SK-N-SH (cell line): ENCODE data around the gene VPS35L.

ENCODE experiments used
- CHD2 ChIP-seq: fragments of 150-350 bp; IDR thresholded peaks from 2 replicates; pipeline ENCODE4 v1.6.1; 2018; ENCODE audit warnings: low read length; ENCODE audit not compliant: partially characterized antibody
- FOSL2 ChIP-seq: IDR thresholded peaks from 2 replicates; pipeline ENCODE4 v1.4.0; 2012; ENCODE audit warnings: low read depth, mild to moderate bottlenecking, moderate library complexity, borderline replicate concordance
- GATA2 ChIP-seq: sonication (generic); formaldehyde crosslinking; IDR thresholded peaks from 2 replicates; pipeline ENCODE4 v1.5.0; 2020; ENCODE audit warnings: mild to moderate bottlenecking, missing genetic modification reagents
- JUND ChIP-seq: IDR thresholded peaks from 2 replicates; pipeline ENCODE4 v1.4.0; 2012
- MXI1 ChIP-seq: IDR thresholded peaks from 2 replicates; pipeline ENCODE4 v1.6.1; 2012; ENCODE audit warnings: mild to moderate bottlenecking, low read depth, low read length, improper control_type of control experiment
- POLR2AphosphoS5 ChIP-seq: IDR thresholded peaks from 2 replicates; pipeline ENCODE4 v1.6.1; 2012; ENCODE audit warnings: low read depth, low read length
- RAD21 ChIP-seq: IDR thresholded peaks from 2 replicates; pipeline ENCODE4 v1.6.1; 2012; ENCODE audit warnings: mild to moderate bottlenecking, low read length
- TF ChIP-seq, protein P1 (sequence below): fragments of 200-600 bp; sonication (generic); IDR thresholded peaks from 2 replicates; pipeline ENCODE4 v1.6.1; 2017; ENCODE audit warnings: antibody characterized with exemption, mild to moderate bottlenecking, moderate library complexity
- TF ChIP-seq, protein P2 (sequence below): IDR thresholded peaks from 2 replicates; pipeline ENCODE4 v1.6.1; 2012; ENCODE audit warnings: mild to moderate bottlenecking, low read depth, low read length, moderate library complexity
- TF ChIP-seq, protein P3 (sequence below): IDR thresholded peaks from 2 replicates; pipeline ENCODE4 v1.4.0; 2012; ENCODE audit warnings: low read depth, borderline replicate concordance
- TF ChIP-seq, protein P4 (sequence below): fragments of 150-350 bp; IDR thresholded peaks from 2 replicates; pipeline ENCODE4 v1.6.1; 2017; ENCODE audit warnings: antibody characterized with exemption, low read length, low read depth, borderline replicate concordance

DNA sequence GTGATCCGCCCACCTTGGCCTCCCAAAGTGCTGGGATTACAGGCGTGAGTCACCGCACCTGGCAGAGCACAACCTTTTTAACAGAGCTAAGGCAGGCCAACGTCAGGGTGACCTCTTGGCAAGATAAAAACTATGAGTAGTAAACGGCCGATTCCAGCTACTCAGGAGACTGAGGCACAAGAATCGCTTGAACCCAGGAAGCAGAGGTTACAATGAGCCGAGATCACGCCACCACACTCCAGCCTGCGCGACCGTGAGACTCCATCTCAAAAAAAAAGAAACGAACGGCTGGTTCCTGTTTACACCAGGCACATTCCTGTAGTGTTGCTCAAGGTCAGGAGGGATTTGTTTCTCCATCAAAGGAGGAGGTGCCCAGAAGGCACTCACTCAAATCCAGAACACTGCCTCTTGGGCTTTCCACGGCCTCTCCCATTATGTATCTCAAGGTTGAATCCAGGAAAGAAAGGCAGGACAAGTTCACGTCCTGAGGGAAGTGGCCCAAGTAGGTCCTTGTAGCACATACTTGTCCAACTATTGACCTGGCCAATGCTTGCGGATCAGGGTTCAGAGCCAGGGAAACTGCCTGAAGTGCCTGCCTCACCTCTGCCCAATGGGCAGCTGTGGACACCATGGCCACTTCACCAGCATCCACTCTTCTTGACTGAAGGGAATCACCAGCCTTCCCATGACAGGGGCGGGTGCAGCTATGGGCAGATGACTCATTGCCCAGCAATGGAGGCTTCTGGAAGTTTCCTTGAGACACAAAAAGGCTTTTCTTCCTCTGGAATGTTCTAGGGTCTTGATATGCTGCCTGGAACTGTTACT, 149.0 kb downstream of the VPS35L start:
- no peak for TF ChIP-seq RAD21
- TF ChIP-seq MXI1, result no peak
- TF ChIP-seq POLR2AphosphoS5, result no peak
- no peak for TF ChIP-seq GATA2 (CRISPR knock-in tag)
- TF ChIP-seq, protein P1, sequence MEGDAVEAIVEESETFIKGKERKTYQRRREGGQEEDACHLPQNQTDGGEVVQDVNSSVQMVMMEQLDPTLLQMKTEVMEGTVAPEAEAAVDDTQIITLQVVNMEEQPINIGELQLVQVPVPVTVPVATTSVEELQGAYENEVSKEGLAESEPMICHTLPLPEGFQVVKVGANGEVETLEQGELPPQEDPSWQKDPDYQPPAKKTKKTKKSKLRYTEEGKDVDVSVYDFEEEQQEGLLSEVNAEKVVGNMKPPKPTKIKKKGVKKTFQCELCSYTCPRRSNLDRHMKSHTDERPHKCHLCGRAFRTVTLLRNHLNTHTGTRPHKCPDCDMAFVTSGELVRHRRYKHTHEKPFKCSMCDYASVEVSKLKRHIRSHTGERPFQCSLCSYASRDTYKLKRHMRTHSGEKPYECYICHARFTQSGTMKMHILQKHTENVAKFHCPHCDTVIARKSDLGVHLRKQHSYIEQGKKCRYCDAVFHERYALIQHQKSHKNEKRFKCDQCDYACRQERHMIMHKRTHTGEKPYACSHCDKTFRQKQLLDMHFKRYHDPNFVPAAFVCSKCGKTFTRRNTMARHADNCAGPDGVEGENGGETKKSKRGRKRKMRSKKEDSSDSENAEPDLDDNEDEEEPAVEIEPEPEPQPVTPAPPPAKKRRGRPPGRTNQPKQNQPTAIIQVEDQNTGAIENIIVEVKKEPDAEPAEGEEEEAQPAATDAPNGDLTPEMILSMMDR, result no peak
- TF ChIP-seq, protein P2, sequence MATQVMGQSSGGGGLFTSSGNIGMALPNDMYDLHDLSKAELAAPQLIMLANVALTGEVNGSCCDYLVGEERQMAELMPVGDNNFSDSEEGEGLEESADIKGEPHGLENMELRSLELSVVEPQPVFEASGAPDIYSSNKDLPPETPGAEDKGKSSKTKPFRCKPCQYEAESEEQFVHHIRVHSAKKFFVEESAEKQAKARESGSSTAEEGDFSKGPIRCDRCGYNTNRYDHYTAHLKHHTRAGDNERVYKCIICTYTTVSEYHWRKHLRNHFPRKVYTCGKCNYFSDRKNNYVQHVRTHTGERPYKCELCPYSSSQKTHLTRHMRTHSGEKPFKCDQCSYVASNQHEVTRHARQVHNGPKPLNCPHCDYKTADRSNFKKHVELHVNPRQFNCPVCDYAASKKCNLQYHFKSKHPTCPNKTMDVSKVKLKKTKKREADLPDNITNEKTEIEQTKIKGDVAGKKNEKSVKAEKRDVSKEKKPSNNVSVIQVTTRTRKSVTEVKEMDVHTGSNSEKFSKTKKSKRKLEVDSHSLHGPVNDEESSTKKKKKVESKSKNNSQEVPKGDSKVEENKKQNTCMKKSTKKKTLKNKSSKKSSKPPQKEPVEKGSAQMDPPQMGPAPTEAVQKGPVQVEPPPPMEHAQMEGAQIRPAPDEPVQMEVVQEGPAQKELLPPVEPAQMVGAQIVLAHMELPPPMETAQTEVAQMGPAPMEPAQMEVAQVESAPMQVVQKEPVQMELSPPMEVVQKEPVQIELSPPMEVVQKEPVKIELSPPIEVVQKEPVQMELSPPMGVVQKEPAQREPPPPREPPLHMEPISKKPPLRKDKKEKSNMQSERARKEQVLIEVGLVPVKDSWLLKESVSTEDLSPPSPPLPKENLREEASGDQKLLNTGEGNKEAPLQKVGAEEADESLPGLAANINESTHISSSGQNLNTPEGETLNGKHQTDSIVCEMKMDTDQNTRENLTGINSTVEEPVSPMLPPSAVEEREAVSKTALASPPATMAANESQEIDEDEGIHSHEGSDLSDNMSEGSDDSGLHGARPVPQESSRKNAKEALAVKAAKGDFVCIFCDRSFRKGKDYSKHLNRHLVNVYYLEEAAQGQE, result no peak
- TF ChIP-seq, protein P3, sequence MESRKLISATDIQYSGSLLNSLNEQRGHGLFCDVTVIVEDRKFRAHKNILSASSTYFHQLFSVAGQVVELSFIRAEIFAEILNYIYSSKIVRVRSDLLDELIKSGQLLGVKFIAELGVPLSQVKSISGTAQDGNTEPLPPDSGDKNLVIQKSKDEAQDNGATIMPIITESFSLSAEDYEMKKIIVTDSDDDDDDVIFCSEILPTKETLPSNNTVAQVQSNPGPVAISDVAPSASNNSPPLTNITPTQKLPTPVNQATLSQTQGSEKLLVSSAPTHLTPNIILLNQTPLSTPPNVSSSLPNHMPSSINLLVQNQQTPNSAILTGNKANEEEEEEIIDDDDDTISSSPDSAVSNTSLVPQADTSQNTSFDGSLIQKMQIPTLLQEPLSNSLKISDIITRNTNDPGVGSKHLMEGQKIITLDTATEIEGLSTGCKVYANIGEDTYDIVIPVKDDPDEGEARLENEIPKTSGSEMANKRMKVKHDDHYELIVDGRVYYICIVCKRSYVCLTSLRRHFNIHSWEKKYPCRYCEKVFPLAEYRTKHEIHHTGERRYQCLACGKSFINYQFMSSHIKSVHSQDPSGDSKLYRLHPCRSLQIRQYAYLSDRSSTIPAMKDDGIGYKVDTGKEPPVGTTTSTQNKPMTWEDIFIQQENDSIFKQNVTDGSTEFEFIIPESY, result no peak
- TF ChIP-seq, protein P4, sequence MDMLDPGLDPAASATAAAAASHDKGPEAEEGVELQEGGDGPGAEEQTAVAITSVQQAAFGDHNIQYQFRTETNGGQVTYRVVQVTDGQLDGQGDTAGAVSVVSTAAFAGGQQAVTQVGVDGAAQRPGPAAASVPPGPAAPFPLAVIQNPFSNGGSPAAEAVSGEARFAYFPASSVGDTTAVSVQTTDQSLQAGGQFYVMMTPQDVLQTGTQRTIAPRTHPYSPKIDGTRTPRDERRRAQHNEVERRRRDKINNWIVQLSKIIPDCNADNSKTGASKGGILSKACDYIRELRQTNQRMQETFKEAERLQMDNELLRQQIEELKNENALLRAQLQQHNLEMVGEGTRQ, result no peak
- TF ChIP-seq CHD2, result no peak
- TF ChIP-seq JUND, result no peak; the same call in 1 of the 2 replicates
- TF ChIP-seq FOSL2, result 0 out of 2 replicates have a peak, but pooled peaks have one; percentile 9
